Panc1 (cell line): ENCODE measurements around the gene ATF3.

Source experiments
- POLR2AphosphoS5 ChIP-seq: IDR thresholded peaks from 2 replicates; pipeline ENCODE4 v1.6.1; 2012; ENCODE audit warnings: mild to moderate bottlenecking, low read depth, low read length, moderate library complexity
- TCF7L2 ChIP-seq: IDR thresholded peaks from 2 replicates; pipeline ENCODE4 v1.6.1; 2011; ENCODE audit warnings: mild to moderate bottlenecking, low read depth, low read length, inconsistent platforms
- TF ChIP-seq, protein P1 (sequence below): fragments of 450-650 bp; IDR thresholded peaks from 2 replicates; pipeline ENCODE4 v1.5.1; 2017; ENCODE audit warnings: mild to moderate bottlenecking
- TF ChIP-seq, protein P2 (sequence below), 2 experiments: IDR thresholded peaks; 2 replicates each; pipeline ENCODE4 v1.6.1; 2011 to 2012; ENCODE audit warnings: low read depth in 2 of 2, control low read depth in 1 of 2, low read length in 1 of 2, mild to moderate bottlenecking in 1 of 2, moderate library complexity in 1 of 2; ENCODE audit not compliant: insufficient read depth in 1 of 2

DNA sequence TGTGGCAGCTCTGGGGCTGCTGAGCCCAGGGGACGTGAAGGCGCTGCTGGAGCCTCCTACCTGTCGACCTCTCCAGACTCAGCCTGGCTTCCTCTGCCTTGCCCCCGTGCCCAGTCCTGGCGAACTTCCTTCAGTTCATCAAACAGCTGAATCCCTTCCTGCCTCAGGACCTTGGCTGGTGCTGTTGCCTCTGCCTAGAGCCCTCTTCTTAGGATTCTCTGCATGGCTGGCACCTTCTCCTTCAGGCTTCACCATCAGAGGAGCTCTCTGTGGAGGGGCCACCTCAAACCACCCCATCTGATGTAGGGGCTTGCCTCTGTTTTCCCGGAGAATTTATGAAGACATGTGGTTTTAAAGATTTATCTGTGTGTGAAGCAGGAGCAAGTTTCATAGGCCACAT lies 23.4 kb upstream of the ATF3 start:
- TF ChIP-seq, protein P1, sequence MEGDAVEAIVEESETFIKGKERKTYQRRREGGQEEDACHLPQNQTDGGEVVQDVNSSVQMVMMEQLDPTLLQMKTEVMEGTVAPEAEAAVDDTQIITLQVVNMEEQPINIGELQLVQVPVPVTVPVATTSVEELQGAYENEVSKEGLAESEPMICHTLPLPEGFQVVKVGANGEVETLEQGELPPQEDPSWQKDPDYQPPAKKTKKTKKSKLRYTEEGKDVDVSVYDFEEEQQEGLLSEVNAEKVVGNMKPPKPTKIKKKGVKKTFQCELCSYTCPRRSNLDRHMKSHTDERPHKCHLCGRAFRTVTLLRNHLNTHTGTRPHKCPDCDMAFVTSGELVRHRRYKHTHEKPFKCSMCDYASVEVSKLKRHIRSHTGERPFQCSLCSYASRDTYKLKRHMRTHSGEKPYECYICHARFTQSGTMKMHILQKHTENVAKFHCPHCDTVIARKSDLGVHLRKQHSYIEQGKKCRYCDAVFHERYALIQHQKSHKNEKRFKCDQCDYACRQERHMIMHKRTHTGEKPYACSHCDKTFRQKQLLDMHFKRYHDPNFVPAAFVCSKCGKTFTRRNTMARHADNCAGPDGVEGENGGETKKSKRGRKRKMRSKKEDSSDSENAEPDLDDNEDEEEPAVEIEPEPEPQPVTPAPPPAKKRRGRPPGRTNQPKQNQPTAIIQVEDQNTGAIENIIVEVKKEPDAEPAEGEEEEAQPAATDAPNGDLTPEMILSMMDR, result no peak
- TF ChIP-seq, protein P2, sequence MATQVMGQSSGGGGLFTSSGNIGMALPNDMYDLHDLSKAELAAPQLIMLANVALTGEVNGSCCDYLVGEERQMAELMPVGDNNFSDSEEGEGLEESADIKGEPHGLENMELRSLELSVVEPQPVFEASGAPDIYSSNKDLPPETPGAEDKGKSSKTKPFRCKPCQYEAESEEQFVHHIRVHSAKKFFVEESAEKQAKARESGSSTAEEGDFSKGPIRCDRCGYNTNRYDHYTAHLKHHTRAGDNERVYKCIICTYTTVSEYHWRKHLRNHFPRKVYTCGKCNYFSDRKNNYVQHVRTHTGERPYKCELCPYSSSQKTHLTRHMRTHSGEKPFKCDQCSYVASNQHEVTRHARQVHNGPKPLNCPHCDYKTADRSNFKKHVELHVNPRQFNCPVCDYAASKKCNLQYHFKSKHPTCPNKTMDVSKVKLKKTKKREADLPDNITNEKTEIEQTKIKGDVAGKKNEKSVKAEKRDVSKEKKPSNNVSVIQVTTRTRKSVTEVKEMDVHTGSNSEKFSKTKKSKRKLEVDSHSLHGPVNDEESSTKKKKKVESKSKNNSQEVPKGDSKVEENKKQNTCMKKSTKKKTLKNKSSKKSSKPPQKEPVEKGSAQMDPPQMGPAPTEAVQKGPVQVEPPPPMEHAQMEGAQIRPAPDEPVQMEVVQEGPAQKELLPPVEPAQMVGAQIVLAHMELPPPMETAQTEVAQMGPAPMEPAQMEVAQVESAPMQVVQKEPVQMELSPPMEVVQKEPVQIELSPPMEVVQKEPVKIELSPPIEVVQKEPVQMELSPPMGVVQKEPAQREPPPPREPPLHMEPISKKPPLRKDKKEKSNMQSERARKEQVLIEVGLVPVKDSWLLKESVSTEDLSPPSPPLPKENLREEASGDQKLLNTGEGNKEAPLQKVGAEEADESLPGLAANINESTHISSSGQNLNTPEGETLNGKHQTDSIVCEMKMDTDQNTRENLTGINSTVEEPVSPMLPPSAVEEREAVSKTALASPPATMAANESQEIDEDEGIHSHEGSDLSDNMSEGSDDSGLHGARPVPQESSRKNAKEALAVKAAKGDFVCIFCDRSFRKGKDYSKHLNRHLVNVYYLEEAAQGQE (IDR thresholded peaks at IDR 0.05; ENCODE audit: insufficient read depth in 1 of 2, low read depth in 2 of 2, low read length in 1 of 2), result no peak
- no peak for TF ChIP-seq POLR2AphosphoS5
- no peak for TF ChIP-seq TCF7L2
